OCI-LY1 (cell line): Measurements from ENCODE around the gene ETFB.

Experiments
- EZH2 ChIP-seq: fragments of 200-600 bp; sonication (generic), shearing (Covaris generic); IDR thresholded peaks from 2 replicates; pipeline ENCODE4 v1.8.0; 2017; ENCODE audit warnings: borderline replicate concordance, mixed run types, mild to moderate bottlenecking, antibody characterized with exemption, low read length, moderate library complexity, mixed read lengths
- TF ChIP-seq, protein P1 (sequence below): fragments of 200-600 bp; sonication (generic), shearing (Covaris generic); IDR thresholded peaks from 2 replicates; pipeline ENCODE4 v1.5.1; 2017; ENCODE audit warnings: mild to moderate bottlenecking, antibody characterized with exemption, low read length, moderate library complexity, mixed read lengths

DNA sequence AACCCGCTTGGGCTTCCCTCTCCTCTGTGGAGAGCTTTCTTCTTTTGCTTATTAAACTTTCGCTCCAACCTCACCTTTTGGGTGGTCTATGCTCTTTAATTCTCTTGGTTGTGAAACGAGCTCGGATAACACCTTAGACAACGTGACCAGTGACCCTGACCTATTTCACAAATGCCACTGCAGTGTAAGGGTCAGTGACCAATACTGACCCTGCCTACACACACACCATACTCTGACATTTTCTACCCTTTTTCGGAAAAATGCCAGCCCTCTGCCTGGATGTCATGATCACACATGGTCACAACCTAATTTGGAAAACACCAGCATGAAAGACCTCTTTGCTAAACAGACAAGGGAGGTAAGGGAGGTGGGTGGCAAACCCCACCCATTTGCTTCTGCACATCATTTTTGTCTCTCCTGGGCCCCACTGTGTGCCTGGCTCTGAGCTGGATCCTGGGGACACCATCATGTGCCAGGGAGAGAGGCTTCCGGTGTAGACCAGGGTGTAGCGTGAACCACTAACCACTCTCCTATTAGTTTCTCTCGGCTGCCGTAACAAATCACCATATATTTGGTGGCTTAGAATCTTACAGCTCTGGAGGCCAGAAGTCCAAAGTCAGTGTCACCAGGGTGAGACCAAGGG is 9.9 kb downstream of the ETFB start:
- TF ChIP-seq, protein P1, sequence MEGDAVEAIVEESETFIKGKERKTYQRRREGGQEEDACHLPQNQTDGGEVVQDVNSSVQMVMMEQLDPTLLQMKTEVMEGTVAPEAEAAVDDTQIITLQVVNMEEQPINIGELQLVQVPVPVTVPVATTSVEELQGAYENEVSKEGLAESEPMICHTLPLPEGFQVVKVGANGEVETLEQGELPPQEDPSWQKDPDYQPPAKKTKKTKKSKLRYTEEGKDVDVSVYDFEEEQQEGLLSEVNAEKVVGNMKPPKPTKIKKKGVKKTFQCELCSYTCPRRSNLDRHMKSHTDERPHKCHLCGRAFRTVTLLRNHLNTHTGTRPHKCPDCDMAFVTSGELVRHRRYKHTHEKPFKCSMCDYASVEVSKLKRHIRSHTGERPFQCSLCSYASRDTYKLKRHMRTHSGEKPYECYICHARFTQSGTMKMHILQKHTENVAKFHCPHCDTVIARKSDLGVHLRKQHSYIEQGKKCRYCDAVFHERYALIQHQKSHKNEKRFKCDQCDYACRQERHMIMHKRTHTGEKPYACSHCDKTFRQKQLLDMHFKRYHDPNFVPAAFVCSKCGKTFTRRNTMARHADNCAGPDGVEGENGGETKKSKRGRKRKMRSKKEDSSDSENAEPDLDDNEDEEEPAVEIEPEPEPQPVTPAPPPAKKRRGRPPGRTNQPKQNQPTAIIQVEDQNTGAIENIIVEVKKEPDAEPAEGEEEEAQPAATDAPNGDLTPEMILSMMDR, result no peak
- TF ChIP-seq EZH2, result no peak
